Measurements from ENCODE around the gene ZNF84.

GRCh38 chr12:133046698-133047097 lies 9.4 kb downstream of the ZNF84 start:
- TF ChIP-seq CTCF (IDR thresholded peaks at IDR 0.05) (no peak), POLR2A (IDR thresholded peaks at IDR 0.05) (no peak)
